OCI-LY7 (cell line): ENCODE results near the gene EPS8L1.

Experiments
- CTCF ChIP-seq: fragments of 200-600 bp; sonication (generic); conservative IDR thresholded peaks from 2 replicates; pipeline ENCODE4 v1.5.1; 2014; ENCODE audit warnings: mild to moderate bottlenecking, antibody characterized with exemption, low read length, moderate library complexity, mixed read lengths
- EZH2phosphoT487 ChIP-seq: fragments of 200-600 bp; sonication (generic); IDR thresholded peaks from 2 replicates; pipeline ENCODE4 v1.6.1; 2018; ENCODE audit warnings: low read depth, borderline replicate concordance, mild to moderate bottlenecking, mixed run types, antibody characterized with exemption, low read length, moderate library complexity, mixed read lengths

DNA sequence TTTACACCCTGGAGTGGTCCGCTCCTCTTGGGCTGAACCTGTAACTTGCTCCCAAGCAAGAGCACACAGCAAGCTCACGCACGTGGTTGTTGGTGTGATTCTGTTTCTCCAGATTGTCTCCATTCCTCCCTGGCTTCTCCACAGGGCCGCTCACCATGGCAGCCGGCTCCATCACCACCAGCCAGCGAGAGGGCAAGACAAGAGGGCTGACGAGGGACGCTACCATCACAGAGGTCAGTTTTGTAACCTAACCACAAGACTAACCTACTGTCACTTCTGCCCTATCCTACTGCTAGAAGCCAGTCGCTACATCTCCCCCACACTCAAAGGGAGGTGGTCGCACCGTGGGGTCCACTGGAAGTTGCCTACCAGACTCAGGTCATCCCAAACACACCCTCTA, 33.0 kb upstream of the EPS8L1 start:
- TF ChIP-seq CTCF (no peak), EZH2phosphoT487 (no peak)
